Heart right ventricle (tissue), 16 donors: ENCODE measurements around the gene PDYN. TPM values are rescaled to one million over a fixed set of nuclear protein-coding genes. Genes with fewer than 3 reads are reported as not detected.

Experiments used
- ATAC-seq, 8 donors: fragments of 200-7000 bp; cut with Tn5 transposase; one replicate each; pipeline ENCODE4 v1.9.1; 2020; ENCODE audit warnings: mild to moderate bottlenecking in 8 of 8, moderate library complexity in 8 of 8, moderate number of reproducible peaks in 1 of 8
- DNase-seq, 2 donors: peaks; one replicate each; pipeline ENCODE4 v3.0.0-alpha.2; 2020
- H3K27ac ChIP-seq, 10 donors: fragments of 200-600 bp; sonication (generic) in 2 of 10; one replicate each; pipeline versions ENCODE4 v1.5.0 to v1.8.0; 2020 to 2022; ENCODE audit warnings: mild to moderate bottlenecking in 3 of 10
- H3K27me3 ChIP-seq, 7 donors: fragments of 200-600 bp; one replicate each; pipeline ENCODE4 v1.8.0; 2021 to 2022; ENCODE audit warnings: mild to moderate bottlenecking in 2 of 7
- H3K36me3 ChIP-seq, 9 donors: fragments of 200-600 bp; sonication (generic) in 1 of 9; one replicate each; pipeline versions ENCODE4 v1.5.0 to v1.8.0; 2020 to 2022; ENCODE audit warnings: mild to moderate bottlenecking in 2 of 9
- H3K4me1 ChIP-seq, 9 donors: fragments of 200-600 bp; sonication (generic) in 1 of 9; one replicate each; pipeline versions ENCODE4 v1.5.0 to v1.8.0; 2020 to 2022; ENCODE audit warnings: mild to moderate bottlenecking in 4 of 9
- H3K4me3 ChIP-seq, 10 donors: fragments of 200-600 bp; sonication (generic) in 2 of 10; one replicate each; pipeline versions ENCODE4 v1.5.0 to v1.8.0; 2020 to 2022; ENCODE audit warnings: mild to moderate bottlenecking in 7 of 10, moderate library complexity in 2 of 10
- H3K9me3 ChIP-seq, 11 donors: fragments of 200-600 bp in 10 of 11; sonication (generic) in 2 of 11; one replicate each; pipeline versions ENCODE4 v1.5.0 to v1.8.0; 2013 to 2022; ENCODE audit warnings: mild to moderate bottlenecking in 2 of 11, control low read depth in 1 of 11, moderate library complexity in 1 of 11
- CTCF ChIP-seq, 9 donors: fragments of 200-600 bp; sonication (generic) in 2 of 9; IDR thresholded peaks; one replicate each; pipeline versions ENCODE4 v1.5.0 to v1.8.0; 2021 to 2022; ENCODE audit warnings: antibody characterized with exemption in 9 of 9, mild to moderate bottlenecking in 5 of 9, moderate library complexity in 1 of 9
- WGBS, 2 donors: extraction: QIAGEN DNeasy Blood & Tissue Kit; methylation state at CpG; one replicate each; pipeline ENCODE4 v1.1.7; 2013; ENCODE audit warnings: inconsistent platforms in 1 of 2; 5-methylcytosine and 5-hydroxymethylcytosine counted together
- intact Hi-C, 10 donors: fragments of 100-400 bp; cut with DNase I; formaldehyde crosslinking; loops; one replicate each; pipeline versions ENCODE4 v1.11.1 to v1.14.2; 2022
- polyA plus RNA-seq, 2 donors: library from polyadenylated mRNA; stranded (reverse); fragments of 200-250 nt; gene quantifications; one replicate each; pipeline ENCODE4 v1.2.3, GENCODE V29; 2013
- total RNA-seq, 10 donors: library from RNA; stranded (reverse); fragmentation: NEBNext Ultra II Directional in 3 of 10; extraction: Animal tissue kit (Norgen Biotek cat#: 25700) in 3 of 10; gene quantifications; one replicate each; pipeline versions ENCODE4 v1.2.1 to v1.2.4, GENCODE V29; 2021 to 2023
- donor health status: Arrhythmogenic right ventricular cardiomyopathy.
- donor health status: ischemic (EF 13 %, LVEDD 7.1; RV severe dilation, severe dysfunction).
- donor health status: healthy with polysubstance abuse.
- donor health status: DM: no; HTN: yes; CAD: no.
- donor health status: DM: no; HTN: no; CAD: no.
- donor health status: ischemic (EF 25% LVEDD 6.9; RV normal size, moderate dysfunction).
- donor health status: ischemic (EF 25% LVEDD 5.7; RV mildly dilated, moderate dysfunction).
- donor health status: healthy.
- donor health status: DM: yes; HTN: yes; CAD: no.
- donor health status: Ischemic cardiomyopathy.
- donor health status: ischemic (EF 35%, LVEDD 5.7; RV mildly dilated, moderate dysfunction).
- donor health status: nonischemic (EF 11% LVEDD 7.7; RV severe dilation, severe dysfunction).
- donor health status: DM: yes; HTN: yes; CAD: no.
- donor health status: PGD.
- donor health status: ischemic (EF 29% LVEDD 5.4; RV normal size, mild dysfunction).
- donor health status: nonischemic (EF 23%, LVEDD 6.1; RV moderate dilation, normal function).

Gene PDYN
- total and polyA plus RNA-seq, 12 donors: not detected

GRCh38 chr20:1973601-1974440 is 20.0 kb downstream of the PDYN start:
- Histone ChIP-seq H3K9me3 (no peaks in the 10 kb centered on the region), H3K36me3 (no peaks in the 10 kb centered on the region), H3K4me1 (no peaks in the 10 kb centered on the region), H3K27ac (no peak overlapping the region), H3K4me3 (no peak overlapping the region), H3K27me3 (peaks cover 0 to 58% (median 28%) of the 10 kb centered on the region in 7 donors)
- DNase-seq (no peak), ATAC-seq (no peak)
- intact Hi-C loops: no loop called here
- WGBS, 2 donors: 68 to 70% methylated on average over 15 of the region's 15 CpGs
- no peak for TF ChIP-seq CTCF (IDR thresholded peaks at IDR 0.05)

- intact Hi-C loops: no loop called here
- ATAC-seq (no peak), DNase-seq (no peak)
- Histone ChIP-seq H3K9me3 (no peaks in the 10 kb centered on the region), H3K27me3 (peaks cover 0 to 54% (median 23%) of the 10 kb centered on the region in 7 donors), H3K27ac (no peak overlapping the region), H3K36me3 (no peaks in the 10 kb centered on the region), H3K4me1 (no peaks in the 10 kb centered on the region), H3K4me3 (no peak overlapping the region)
- no peak for TF ChIP-seq CTCF (IDR thresholded peaks at IDR 0.05)
- 71 to 78% methylated on average over 5 of the region's 5 CpGs for WGBS, 2 donors
These were observed 21.8 kb downstream of the PDYN start for GRCh38 chr20:1971893-1972586.

DNA sequence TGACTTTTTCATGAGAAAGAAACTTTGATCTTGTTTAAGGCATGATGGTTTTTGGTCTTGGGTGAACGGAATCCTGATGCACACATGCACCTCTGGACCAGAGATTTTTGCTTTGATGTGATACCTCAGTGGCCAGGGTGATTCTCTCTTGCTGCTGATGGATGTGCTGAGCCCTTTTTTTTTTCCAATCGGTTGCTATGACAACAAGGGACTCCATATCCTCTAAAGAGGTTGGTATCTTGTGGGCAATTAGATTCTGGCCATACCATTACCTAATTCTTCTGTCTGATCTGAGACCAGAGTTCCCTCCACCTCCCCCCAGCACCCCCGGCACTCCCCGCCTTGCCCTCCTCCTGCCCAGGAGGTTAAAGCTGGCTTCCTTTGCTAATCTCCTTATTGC is 24.9 kb downstream of the PDYN start:
- Histone ChIP-seq H3K4me3 (no peak overlapping the region), H3K36me3 (no peaks in the 10 kb centered on the region), H3K27me3 (peaks cover 0 to 46% (median 14%) of the 10 kb centered on the region in 7 donors), H3K9me3 (no peaks in the 10 kb centered on the region), H3K27ac (no peak overlapping the region), H3K4me1 (peaks cover 0 to 23% (median 10%) of the 10 kb centered on the region in 9 donors)
- TF ChIP-seq CTCF (IDR thresholded peaks at IDR 0.05): no peak
- DNase-seq (no peak), ATAC-seq (no peak)
- WGBS, 2 donors: 73 to 75% methylated on average over 4 of the region's 4 CpGs
- intact Hi-C loops: loop anchor here in 6 of 10 donors (5.0 to 10.0 kb wide), 5 partner anchors 116 to 486 kb away; no protein-coding TSS in a partner anchor

DNA sequence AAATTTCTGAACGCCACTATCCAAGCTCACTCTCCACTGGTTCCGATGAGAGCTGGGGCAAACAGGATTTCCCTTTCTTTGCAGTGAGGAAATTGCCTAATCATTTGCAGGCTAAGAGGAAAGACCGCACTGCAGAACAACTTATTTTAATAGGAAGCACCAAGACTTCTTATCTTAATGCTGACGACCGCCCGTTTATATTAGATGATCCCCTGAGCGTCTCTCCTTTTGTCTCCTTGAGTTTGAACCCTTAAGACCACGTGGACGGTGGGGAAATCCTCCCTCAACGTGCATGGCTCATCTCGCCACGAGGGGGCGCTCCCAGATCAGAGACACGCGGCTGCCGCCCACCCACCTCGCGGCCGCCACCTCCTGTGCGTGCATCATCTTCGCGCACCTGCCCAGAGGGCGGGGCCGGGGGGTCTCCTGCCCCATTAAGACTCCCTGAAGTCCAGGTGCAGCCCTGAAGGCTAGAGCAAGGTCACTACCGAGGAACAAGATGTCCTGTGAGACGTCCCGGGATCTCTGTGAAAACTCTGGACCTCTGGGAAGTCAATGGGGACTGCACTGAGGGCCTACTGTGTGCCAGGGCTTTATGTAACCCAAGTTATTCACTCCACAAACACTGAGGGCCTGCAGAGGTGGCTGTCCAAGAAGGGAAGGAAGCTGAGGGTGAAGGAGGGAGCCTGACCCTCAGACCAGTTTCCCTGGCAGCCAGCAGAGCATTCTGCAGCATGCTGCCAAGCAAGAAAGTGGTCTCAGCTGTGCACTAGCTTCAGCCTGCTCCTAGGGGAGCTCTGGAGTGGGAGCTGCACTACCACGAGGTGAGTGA is 28.1 kb downstream of the PDYN start:
- Histone ChIP-seq H3K9me3 (no peaks in the 10 kb centered on the region), H3K27me3 (peaks cover 0 to 28% (median 6%) of the 10 kb centered on the region in 7 donors), H3K4me3 (peak overlapping the region in 4 of 10 donors; percentile 5 to 22 (median 13)), H3K4me1 (peaks cover 0 to 26% (median 10%) of the 10 kb centered on the region in 9 donors), H3K36me3 (no peaks in the 10 kb centered on the region), H3K27ac (peak overlapping the region in 2 of 10 donors; percentile 16 to 69)
- peak; percentile 81 to 97 (median 94) for TF ChIP-seq CTCF (IDR thresholded peaks at IDR 0.05)
- ATAC-seq (peak; percentile 72 to 90 (median 80)), DNase-seq (peak; percentile 71 to 75)
- WGBS, 2 donors: 4 to 6% methylated on average over 28 of the region's 28 CpGs
- intact Hi-C loops: loop anchor here (1.0 to 10.0 kb wide), 8 partner anchors 119 to 489 kb away; no protein-coding TSS in a partner anchor
